Measurements from ENCODE around the gene COPA.
"Not testable (repeated sequence)": the region's sequence is repeated elsewhere in the genome, so short reads cannot be mapped to it uniquely, and the experiment has no call there.

The COPA gene

GRCh38 chr1:160322831-160323230 is 20.2 kb downstream of the COPA start:
- DNase-seq: no peak

- DNase-seq: no peak
Observed at GRCh38 chr1:160315359-160315758, 27.7 kb downstream of the COPA start.

- DNase-seq: no peak
Observed at GRCh38 chr1:160309571-160309970, 33.5 kb downstream of the COPA start.

- DNase-seq: no peak
Observed at GRCh38 chr1:160309185-160309557, 33.9 kb downstream of the COPA start.

- DNase-seq: no peak
Observed at GRCh38 chr1:160308451-160309184, 34.4 kb downstream of the COPA start.

- peak; percentile 4 to 48 for DNase-seq
Observed at GRCh38 chr1:160307118-160307791, 35.8 kb downstream of the COPA start.

GRCh38 chr1:160300173-160300572 is 42.9 kb downstream of the COPA start:
- no peak for DNase-seq

GRCh38 chr1:160296036-160296435 is 47.0 kb downstream of the COPA start:
- DNase-seq: no peak

GRCh38 chr1:160293020-160293968 is 49.8 kb downstream of the COPA start:
- no peak for DNase-seq

GRCh38 chr1:160291248-160292220 is 51.5 kb downstream of the COPA start:
- peak in 1 of 2 experiments; percentile 69 for DNase-seq

- not testable (repeated sequence) for DNase-seq
Observed at GRCh38 chr1:160287769-160288168, 55.3 kb downstream of the COPA start.

- no peak for DNase-seq
Observed at GRCh38 chr1:160285506-160285905, 57.5 kb downstream of the COPA start.

GRCh38 chr1:160284782-160285344 is 58.2 kb downstream of the COPA start, which contains the start of gene PEX19:
Gene PEX19, minus strand, starts transcription at chr1:160285133. Its CDS starts 9 bp downstream, at chr1:160285124.
- DNase-seq: peak; percentile 88 to 92

- no peak for DNase-seq
Observed at GRCh38 chr1:160284220-160284781, 58.7 kb downstream of the COPA start.

- no peak for DNase-seq
Observed at GRCh38 chr1:160282807-160283206, 60.2 kb downstream of the COPA start.

GRCh38 chr1:160277987-160278386 is 65.1 kb downstream of the COPA start:
- no peak for DNase-seq

GRCh38 chr1:160277330-160277729 is 65.7 kb downstream of the COPA start:
- DNase-seq: no peak

GRCh38 chr1:160271025-160271424 is 72.0 kb downstream of the COPA start:
- no peak for DNase-seq

- DNase-seq: no peak
Observed at GRCh38 chr1:160267284-160267991, 75.6 kb downstream of the COPA start.

GRCh38 chr1:160264795-160265307 is 78.2 kb downstream of the COPA start:
- no peak for DNase-seq

Data from NCI-H446 (cell line).